ENCODE data around the gene IL15. TPM values are rescaled to one million over a fixed set of nuclear protein-coding genes. Genes with fewer than 3 reads are reported as not detected.

IL15 gene
- polyA plus RNA-seq, 2 of the 4 experiments (the other 2 are of a cell fraction), result 14.1 to 32.3 TPM

DNA sequence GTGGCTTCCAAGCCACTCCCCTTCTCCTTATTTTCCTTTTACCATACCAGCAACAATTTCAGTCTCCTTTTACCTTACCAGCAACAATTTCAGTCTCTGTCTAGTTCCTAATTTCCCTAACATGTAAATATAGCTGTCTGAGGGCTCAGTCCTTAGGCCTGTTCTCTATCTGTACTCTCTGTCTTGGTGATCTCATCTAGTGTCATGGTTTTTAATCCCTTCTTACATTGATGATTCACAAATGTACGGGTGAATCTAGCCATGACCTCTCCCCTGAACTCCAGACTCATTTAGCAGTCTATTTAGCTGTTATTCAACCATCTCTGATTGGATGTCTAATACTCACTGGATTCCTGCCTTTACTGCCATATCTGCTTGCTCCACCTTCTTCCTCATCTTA lies 7.2 kb downstream of the IL15 start (continued):
- no peak for TF ChIP-seq CBX2 (IDR thresholded peaks at IDR 0.05; ENCODE audit: borderline replicate concordance, low read depth)

DNA sequence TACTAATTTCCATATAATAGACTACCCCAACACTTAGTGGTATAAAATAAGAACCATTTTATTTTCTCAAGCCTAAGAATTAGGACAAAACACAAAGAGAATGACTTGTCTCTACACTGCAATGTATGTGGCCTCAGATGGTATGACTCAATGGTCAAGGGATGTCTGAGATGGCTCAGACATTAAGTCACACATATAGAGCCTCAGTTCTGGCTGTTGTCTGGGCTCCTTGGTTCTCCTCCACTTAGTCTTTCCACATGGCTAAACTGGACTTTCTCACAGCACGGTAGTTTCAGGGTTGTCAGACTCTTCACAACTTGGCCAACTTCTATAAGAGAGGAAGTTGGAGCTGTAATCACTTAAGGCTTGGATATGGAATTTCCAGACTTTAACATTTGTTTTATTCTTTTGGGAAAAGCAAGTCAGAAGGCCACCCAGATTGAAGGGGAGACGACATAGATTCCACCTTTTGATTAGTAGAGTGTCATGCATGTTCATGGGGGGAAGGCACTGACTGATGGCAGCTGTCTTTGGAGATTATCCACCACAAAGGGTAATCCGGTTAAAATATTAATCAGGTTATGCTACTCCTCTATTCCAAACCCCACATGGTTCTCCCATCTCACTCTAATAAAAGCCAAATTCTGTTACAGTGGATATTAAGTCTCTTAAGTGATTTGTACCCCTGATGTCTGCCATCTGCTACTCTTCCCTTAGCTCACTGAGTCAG lies 9.4 kb downstream of the IL15 start:
- TF ChIP-seq POLR2AphosphoS2 (conservative IDR thresholded peaks at IDR 0.05; ENCODE audit: low read length), result no peak
- no peak for TF ChIP-seq FOSL2 (IDR thresholded peaks at IDR 0.05)
- peak; percentile 15; the same call in 1 of the 2 replicates for TF ChIP-seq FOSL2 (CRISPR knock-in tag; IDR thresholded peaks at IDR 0.05)
- FAIRE-seq (no peak), DNase-seq (ENCODE audit: low read depth in 1 of 2, low spot score in 1 of 2) (peak in 1 of 2 experiments; percentile 35), ATAC-seq (peak in 1 of 2 experiments; percentile 59; a peak in 3 of 6 replicates)
- CTCF ChIA-PET, result no interaction called here
- 81% methylated on average over 3 of the region's 3 CpGs for WGBS (ENCODE audit: missing lambda C conversion rate)
- peaks cover 74% of the 10 kb centered on the region for H3K4me1 ChIP-seq
- POLR2A ChIA-PET, result no interaction called here
- peak overlapping the region; percentile 61 to 85 for H3K27ac ChIP-seq
- peak overlapping the region; percentile 49 for H3K4me2 ChIP-seq
- no peaks in the 10 kb centered on the region for H3K9me3 ChIP-seq
- no peak overlapping the region for H3K4me3 ChIP-seq

- POLR2A ChIA-PET, result no interaction called here
- Histone ChIP-seq H3K27ac (peak overlapping the region; percentile 31 to 56; a peak in 3 of 6 replicates), H3K9me3 (no peaks in the 10 kb centered on the region), H3K4me2 (peak overlapping the region; percentile 49), H3K4me3 (no peak overlapping the region), H3K4me1 (peaks cover 74% of the 10 kb centered on the region)
- ATAC-seq (no peak), DNase-seq (ENCODE audit: low read depth in 1 of 2, low spot score in 1 of 2) (no peak), FAIRE-seq (no peak)
- CTCF ChIA-PET, result interaction anchor here (1.2 kb wide), 2 partner anchors 9 to 10 kb away, joined by 3 to 5 read pairs; no protein-coding TSS in a partner anchor
- TF ChIP-seq HDAC2 (IDR thresholded peaks at IDR 0.05), result no peak
- no peak for TF ChIP-seq ZC3H11A (IDR thresholded peaks at IDR 0.05)
- TF ChIP-seq E2F6 (IDR thresholded peaks at IDR 0.05; ENCODE audit: borderline replicate concordance, low read depth), result no peak
- TF ChIP-seq BCL3 (IDR thresholded peaks at IDR 0.05), result no peak
- no peak for TF ChIP-seq CBX8 (IDR thresholded peaks at IDR 0.05)
- TF ChIP-seq, protein P1, sequence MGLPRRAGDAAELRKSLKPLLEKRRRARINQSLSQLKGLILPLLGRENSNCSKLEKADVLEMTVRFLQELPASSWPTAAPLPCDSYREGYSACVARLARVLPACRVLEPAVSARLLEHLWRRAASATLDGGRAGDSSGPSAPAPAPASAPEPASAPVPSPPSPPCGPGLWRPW (IDR thresholded peaks at IDR 0.05), result no peak
- TF ChIP-seq EHF (CRISPR knock-in tag; IDR thresholded peaks at IDR 0.05), result no peak
- no peak for TF ChIP-seq CHD2 (IDR thresholded peaks at IDR 0.05; ENCODE audit: low read length, partially characterized antibody)
- no peak for TF ChIP-seq HOXA7 (CRISPR knock-in tag; IDR thresholded peaks at IDR 0.05)
- no peak for TF ChIP-seq FOXS1 (CRISPR knock-in tag; IDR thresholded peaks at IDR 0.05)
- TF ChIP-seq BHLHE40 (IDR thresholded peaks at IDR 0.05; ENCODE audit: low read depth, low read length), result no peak
- no peak for TF ChIP-seq HOXB13 (CRISPR knock-in tag; IDR thresholded peaks at IDR 0.05; ENCODE audit: low read depth)
- TF ChIP-seq POLR2A (IDR thresholded peaks at IDR 0.05; ENCODE audit: low read length), result no peak
- no peak for TF ChIP-seq RNF2 (IDR thresholded peaks at IDR 0.05; ENCODE audit: borderline replicate concordance, low read depth)
- TF ChIP-seq, protein P2, sequence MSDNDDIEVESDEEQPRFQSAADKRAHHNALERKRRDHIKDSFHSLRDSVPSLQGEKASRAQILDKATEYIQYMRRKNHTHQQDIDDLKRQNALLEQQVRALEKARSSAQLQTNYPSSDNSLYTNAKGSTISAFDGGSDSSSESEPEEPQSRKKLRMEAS (IDR thresholded peaks at IDR 0.05), result no peak
- TF ChIP-seq MAZ (IDR thresholded peaks at IDR 0.05; ENCODE audit: borderline replicate concordance, low read depth, low read length), result no peak
- WGBS (ENCODE audit: missing lambda C conversion rate), result 48% methylated on average over 3 of the region's 3 CpGs
Measured at GRCh38 chr4:141646969-141647368, 10.6 kb downstream of the IL15 start.

DNA sequence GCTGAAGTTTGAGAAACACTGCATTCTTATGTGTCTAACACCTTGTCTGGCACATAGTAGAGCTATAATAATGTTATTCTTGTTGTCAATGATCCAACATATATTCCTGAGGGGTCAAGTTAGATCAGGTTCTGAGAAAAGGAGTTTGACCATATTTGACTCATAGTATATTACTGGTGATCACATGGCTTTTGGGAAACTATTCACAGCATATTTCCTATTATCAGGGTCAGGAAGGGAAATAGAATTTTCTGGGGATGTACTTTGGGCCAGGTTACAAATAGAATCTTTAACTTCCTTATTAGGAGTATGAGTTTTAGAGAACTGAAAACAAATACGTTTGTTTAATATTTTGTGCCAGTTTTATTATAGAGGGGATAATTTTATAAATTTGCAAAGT lies 11.6 kb downstream of the IL15 start:
- no peak for FAIRE-seq

More for the DNA sequence above, 11.6 kb downstream of the IL15 start:
- Histone ChIP-seq H3K27ac (peak overlapping the region in 1 of 2 experiments; percentile 56; a peak in 1 of 6 replicates), H3K4me2 (no peak overlapping the region), H3K4me3 (no peak overlapping the region), H3K4me1 (peaks cover 69% of the 10 kb centered on the region), H3K9me3 (no peaks in the 10 kb centered on the region)
- WGBS (ENCODE audit: missing lambda C conversion rate), result 79% methylated on average over 1 of the region's 1 CpG
- ChIA-PET CTCF (interaction anchor here (1.2 kb wide), 1 partner anchor 11 kb away, joined by 3 read pairs; no protein-coding TSS in a partner anchor), POLR2A (no interaction called here)
- DNase-seq (ENCODE audit: low read depth in 1 of 2, low spot score in 1 of 2), result no peak
- TF ChIP-seq NPAS2 (CRISPR knock-in tag; IDR thresholded peaks at IDR 0.05; ENCODE audit: borderline replicate concordance), result no peak
- TF ChIP-seq FOSB (CRISPR knock-in tag; IDR thresholded peaks at IDR 0.05), result no peak
- no peak for TF ChIP-seq JUN (IDR thresholded peaks at IDR 0.05)
- TF ChIP-seq FOXS1 (CRISPR knock-in tag; IDR thresholded peaks at IDR 0.05), result no peak
- TF ChIP-seq CHD2 (IDR thresholded peaks at IDR 0.05; ENCODE audit: low read length, partially characterized antibody), result no peak
- TF ChIP-seq KDM5A (IDR thresholded peaks at IDR 0.05), result no peak
- no peak for TF ChIP-seq TP53 (CRISPR knock-in tag; IDR thresholded peaks at IDR 0.05)
- TF ChIP-seq NR3C1 (IDR thresholded peaks at IDR 0.05), result no peak
- TF ChIP-seq, protein P3, sequence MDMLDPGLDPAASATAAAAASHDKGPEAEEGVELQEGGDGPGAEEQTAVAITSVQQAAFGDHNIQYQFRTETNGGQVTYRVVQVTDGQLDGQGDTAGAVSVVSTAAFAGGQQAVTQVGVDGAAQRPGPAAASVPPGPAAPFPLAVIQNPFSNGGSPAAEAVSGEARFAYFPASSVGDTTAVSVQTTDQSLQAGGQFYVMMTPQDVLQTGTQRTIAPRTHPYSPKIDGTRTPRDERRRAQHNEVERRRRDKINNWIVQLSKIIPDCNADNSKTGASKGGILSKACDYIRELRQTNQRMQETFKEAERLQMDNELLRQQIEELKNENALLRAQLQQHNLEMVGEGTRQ (IDR thresholded peaks at IDR 0.05), result no peak
- no peak for TF ChIP-seq HEYL (CRISPR knock-in tag; IDR thresholded peaks at IDR 0.05)
- TF ChIP-seq ZNF302 (CRISPR knock-in tag; IDR thresholded peaks at IDR 0.05), result no peak
- TF ChIP-seq HOXA7 (CRISPR knock-in tag; IDR thresholded peaks at IDR 0.05), result no peak
- ATAC-seq, result no peak

All from A549 (cell line).